GM12801 (cell line): ENCODE results near the gene NCOR2.

Source experiments
- CTCF ChIP-seq: IDR thresholded peaks from one replicate; pipeline ENCODE4 v1.5.1; 2011; ENCODE audit warnings: control low read depth; ENCODE audit not compliant: insufficient read length; ENCODE audit errors: extremely low read depth

NCOR2 gene

GRCh38 chr12:124564971-124565491 lies 2.4 kb downstream of the NCOR2 start:
- TF ChIP-seq CTCF: no peak

- TF ChIP-seq CTCF: no peak
These were observed 3.0 kb downstream of the NCOR2 start for GRCh38 chr12:124564232-124564958.

- TF ChIP-seq CTCF: no peak
These were observed 3.6 kb downstream of the NCOR2 start for GRCh38 chr12:124563809-124564208.

GRCh38 chr12:124563401-124563800 lies 4.0 kb downstream of the NCOR2 start:
- TF ChIP-seq CTCF: no peak

- no peak for TF ChIP-seq CTCF
These were observed 4.6 kb downstream of the NCOR2 start for GRCh38 chr12:124562796-124563181.

GRCh38 chr12:124562018-124562795 lies 5.2 kb downstream of the NCOR2 start:
- no peak for TF ChIP-seq CTCF

GRCh38 chr12:124561231-124561630 lies 6.2 kb downstream of the NCOR2 start:
- TF ChIP-seq CTCF: no peak
